Activated naive CD8-positive, alpha-beta T cell treated with anti-CD3 and anti-CD28 coated beads, Interleukin-2, amount 50 U/mL, for 24 hours (primary cell): ENCODE results near the gene KPNA2.
"Not testable (repeated sequence)": the region's sequence is repeated elsewhere in the genome, so short reads cannot be mapped to it uniquely, and the experiment has no call there.

ENCODE experiments used
- ATAC-seq: fragments of 150-1000 bp; cut with Tn5 transposase; one replicate; pipeline ENCODE4 v1.10.0; 2021
- DNase-seq: peaks from one replicate; pipeline ENCODE4 v3.0.0; 2021
- H3K27ac Mint-ChIP-seq: one replicate; pipeline ENCODE4 v1.8.0; 2021; ENCODE audit warnings: mild to moderate bottlenecking, mixed read lengths
- H3K27me3 Mint-ChIP-seq: one replicate; pipeline ENCODE4 v1.8.0; 2021; ENCODE audit warnings: mixed read lengths
- H3K36me3 Mint-ChIP-seq: one replicate; pipeline ENCODE4 v1.8.0; 2021; ENCODE audit warnings: low read depth, mixed read lengths
- H3K4me1 Mint-ChIP-seq: one replicate; pipeline ENCODE4 v1.8.0; 2021; ENCODE audit warnings: mixed read lengths
- H3K4me3 Mint-ChIP-seq: one replicate; pipeline ENCODE4 v1.8.0; 2021; ENCODE audit warnings: mild to moderate bottlenecking, moderate library complexity, mixed read lengths
- H3K9me3 Mint-ChIP-seq: one replicate; pipeline ENCODE4 v1.8.0; 2021; ENCODE audit warnings: mixed read lengths

The KPNA2 gene

DNA sequence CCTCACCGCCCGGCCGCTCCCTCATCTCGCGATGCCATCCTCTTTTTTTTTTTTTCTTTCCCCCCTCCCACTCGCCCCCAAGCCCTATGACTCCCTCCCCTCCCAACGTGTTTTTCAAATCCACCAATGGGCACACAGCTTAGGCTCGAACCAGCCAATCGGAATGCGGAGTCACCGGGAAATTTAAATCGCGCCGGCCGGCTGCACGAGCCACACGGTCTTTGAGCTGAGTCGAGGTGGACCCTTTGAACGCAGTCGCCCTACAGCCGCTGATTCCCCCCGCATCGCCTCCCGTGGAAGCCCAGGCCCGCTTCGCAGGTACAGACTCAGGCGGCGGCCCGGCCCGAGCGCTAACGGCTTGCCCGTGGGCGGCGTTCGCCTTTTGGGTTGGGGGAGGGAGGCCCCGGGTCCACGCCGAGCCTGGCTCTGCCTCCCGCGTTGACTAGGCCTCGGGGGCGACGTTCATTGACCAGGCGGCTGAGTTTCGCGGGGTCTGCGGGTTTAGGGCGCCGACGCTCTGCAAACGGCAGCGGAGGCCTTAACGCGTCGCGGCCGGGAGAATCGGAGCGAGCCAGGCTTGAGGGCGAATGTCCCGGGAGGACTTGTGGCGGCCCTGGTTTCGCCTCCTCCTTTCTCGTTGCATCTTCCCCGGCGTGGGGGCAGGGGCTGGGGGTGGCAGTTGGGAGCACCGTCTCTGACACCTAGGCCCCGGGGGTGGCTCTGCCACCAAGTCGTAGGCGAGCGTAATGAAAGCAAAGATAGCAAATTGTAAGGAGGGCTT is at the start of gene KPNA2:
KPNA2 (plus strand) TSS at position 213 of the 781 bp plus-strand sequence. CDS start 1,398 bp downstream, outside the sequence.
- H3K27me3 Mint-ChIP-seq: peaks cover 2% of the 10 kb centered on the region
- peaks cover 25% of the 10 kb centered on the region for H3K4me1 Mint-ChIP-seq
- peaks cover 42% of the 10 kb centered on the region for H3K36me3 Mint-ChIP-seq
- ATAC-seq: peak; percentile 92
- peak; percentile 88 for DNase-seq
- peak within 1 kb of the TSS; percentile 93 for H3K27ac Mint-ChIP-seq
- H3K4me3 Mint-ChIP-seq: peak within 1 kb of the TSS; percentile 94
- H3K9me3 Mint-ChIP-seq: no peaks in the 10 kb centered on the region

DNA sequence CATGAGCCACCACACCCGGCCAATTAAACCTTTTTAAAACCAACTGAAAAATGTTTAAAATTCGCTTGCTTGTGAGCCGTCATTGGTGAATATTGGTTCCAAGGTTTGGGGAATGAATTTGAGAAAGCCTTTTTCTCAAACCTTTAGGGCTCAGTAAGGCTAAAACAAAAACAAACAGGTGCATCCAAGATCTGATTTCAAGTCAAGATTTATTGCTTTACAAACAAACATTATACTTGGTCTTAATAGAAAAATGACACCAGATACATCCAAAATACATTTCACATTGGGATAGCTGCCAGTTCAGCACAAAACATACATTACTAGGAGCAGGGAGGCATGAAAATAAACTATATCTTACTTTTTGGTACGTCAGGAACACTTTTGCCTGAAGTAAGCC is 44.6 kb upstream of the KPNA2 start:
- no peaks in the 10 kb centered on the region for H3K9me3 Mint-ChIP-seq
- H3K4me1 Mint-ChIP-seq: peaks cover 35% of the 10 kb centered on the region
- no peak overlapping the region for H3K4me3 Mint-ChIP-seq
- H3K36me3 Mint-ChIP-seq: peaks cover 5% of the 10 kb centered on the region
- no peak for ATAC-seq
- H3K27me3 Mint-ChIP-seq: peaks cover 11% of the 10 kb centered on the region
- no peak overlapping the region for H3K27ac Mint-ChIP-seq
- no peak for DNase-seq

DNA sequence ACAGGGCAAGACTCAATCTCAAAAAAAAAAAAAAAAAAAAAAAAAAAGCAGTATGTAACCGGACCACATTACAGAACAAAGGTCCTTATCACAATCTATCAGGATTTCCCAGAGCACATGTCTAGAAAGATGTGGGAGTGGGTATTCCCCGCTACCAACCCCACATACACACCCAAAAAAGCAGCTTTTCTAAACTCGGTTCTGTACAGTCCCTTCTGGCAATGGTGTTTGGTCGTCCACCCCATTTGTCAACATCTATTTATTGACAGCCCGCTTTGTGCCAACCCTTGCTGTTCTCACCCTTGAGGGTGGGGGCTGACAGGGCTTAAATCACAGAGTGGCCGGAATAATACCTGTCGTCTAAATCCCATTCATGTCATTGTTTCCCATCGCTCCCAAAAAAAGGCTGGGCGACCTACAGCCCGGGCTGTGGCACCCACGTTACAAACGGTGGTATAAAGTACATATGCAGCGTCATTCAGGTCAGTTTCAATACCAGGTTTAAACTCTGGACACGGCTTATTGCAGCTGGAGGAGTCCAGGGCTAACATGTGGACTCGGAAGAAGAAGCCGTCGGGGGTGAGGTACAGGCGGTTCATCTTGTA is 42.9 kb upstream of the KPNA2 start:
- Mint-ChIP-seq H3K9me3 (no peaks in the 10 kb centered on the region), H3K4me1 (peaks cover 43% of the 10 kb centered on the region), H3K27ac (peak overlapping the region; percentile 91), H3K4me3 (peak overlapping the region; percentile 93), H3K36me3 (peaks cover 5% of the 10 kb centered on the region), H3K27me3 (peaks cover 21% of the 10 kb centered on the region)
- no peak for ATAC-seq
- peak; percentile 18 for DNase-seq

DNA sequence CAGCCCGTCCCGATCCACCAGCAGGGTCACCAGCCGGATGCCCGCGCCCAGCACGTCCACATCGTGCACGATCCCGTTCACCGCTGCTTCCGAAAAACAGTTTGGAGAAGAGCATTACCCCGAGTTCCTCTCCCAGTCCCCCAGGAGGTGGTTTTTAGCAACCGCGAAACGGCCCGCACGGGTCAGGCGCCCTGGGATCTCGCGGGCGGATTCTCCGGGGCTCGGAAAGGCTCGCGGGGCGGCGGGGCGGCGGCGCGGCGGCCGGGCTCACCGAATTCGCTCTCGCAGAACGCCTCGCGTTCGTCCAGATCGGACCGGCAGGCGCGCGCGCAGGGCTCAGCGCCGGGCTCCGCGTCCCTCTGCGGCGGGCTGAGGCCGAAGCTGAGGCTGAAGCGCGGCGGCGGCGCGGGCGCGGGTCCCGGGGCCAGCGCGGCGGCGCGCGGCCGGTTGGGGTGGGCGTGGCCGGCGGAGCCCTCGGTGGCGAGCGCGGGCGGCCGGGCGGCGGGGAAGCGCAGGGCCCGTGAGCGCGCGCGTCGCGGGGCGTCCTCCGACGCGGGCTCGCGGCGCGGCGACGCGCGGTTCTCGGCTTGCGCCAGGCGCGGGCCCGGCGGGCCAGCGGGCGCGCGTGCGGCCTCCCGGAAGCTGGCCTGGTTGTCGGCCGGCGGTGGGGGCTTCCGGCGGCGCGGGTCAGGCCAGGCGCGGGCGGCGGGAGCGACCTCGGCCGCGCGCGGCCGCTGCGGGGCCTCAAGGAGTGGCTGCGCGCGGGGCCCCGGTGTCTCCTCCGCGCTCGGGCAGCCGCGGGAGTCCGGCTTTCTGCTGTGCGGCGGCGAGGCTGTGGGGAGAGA is 42.2 kb upstream of the KPNA2 start:
- Mint-ChIP-seq H3K36me3 (peaks cover 5% of the 10 kb centered on the region), H3K4me1 (peaks cover 43% of the 10 kb centered on the region), H3K9me3 (no peaks in the 10 kb centered on the region), H3K27ac (peak overlapping the region; percentile 91), H3K27me3 (peaks cover 23% of the 10 kb centered on the region), H3K4me3 (peak overlapping the region; percentile 93)
- DNase-seq: peak; percentile 84
- peak; percentile 79 for ATAC-seq

DNA sequence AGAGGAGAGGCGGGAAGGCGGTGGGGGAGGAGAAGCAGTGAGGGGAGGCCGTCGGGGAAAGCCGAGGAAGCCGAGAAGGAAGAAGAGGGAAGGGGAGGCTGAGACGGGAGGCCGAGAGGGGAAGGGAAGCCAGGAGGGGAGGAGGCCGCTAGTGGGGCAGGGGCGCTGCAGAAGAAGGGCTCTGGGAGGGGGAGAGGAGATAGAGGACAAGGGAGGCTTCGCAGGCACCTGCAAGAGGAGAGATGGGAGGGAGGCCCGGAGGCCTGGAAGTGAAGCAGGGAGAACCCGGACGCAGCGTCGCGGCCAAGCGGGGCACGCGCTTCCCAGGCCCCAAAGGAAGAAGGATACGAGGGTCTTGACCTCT is 41.6 kb upstream of the KPNA2 start:
- Mint-ChIP-seq H3K27me3 (peaks cover 23% of the 10 kb centered on the region), H3K27ac (peak overlapping the region; percentile 48), H3K4me1 (peaks cover 43% of the 10 kb centered on the region), H3K36me3 (peaks cover 5% of the 10 kb centered on the region), H3K4me3 (peak overlapping the region; percentile 85), H3K9me3 (no peaks in the 10 kb centered on the region)
- no peak for DNase-seq
- no peak for ATAC-seq

DNA sequence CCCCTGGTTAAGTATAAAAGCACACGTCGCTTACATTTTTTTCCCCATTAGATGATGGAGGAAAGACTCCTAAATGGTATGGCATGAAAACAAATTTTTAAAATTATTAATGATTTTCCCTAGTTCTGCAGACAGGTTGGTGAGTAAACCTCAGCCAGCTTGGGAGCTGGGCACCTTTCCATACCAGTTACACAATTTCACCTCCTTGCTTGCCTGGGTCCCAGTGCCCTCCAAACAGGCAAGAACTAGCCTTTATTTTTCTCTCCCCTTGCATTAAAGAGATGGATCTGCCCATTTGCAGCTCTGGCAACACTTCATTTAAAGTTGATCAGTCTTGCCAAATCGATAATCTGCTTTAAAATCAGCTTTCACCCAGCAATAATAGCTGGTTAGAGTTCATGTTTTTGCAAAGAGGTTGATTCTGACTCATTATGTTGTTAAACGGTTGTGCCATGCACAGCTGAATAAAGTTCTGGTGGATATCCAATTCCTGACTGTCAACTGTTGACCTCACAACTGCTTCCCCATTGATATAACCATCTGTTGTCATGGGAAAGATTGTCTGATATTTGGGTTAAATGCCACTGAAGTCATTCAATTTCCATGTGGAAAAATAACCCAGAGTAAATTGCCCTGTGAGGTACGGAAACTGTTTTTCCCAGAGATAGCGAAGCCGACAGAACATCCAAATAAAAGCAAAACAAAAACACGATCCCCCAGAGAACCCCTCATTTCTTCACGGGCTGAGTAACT is 40.5 kb upstream of the KPNA2 start:
- ATAC-seq (no peak), DNase-seq (no peak)
- H3K36me3 Mint-ChIP-seq: peaks cover 5% of the 10 kb centered on the region
- peaks cover 23% of the 10 kb centered on the region for H3K27me3 Mint-ChIP-seq
- H3K9me3 Mint-ChIP-seq: no peaks in the 10 kb centered on the region
- H3K4me1 Mint-ChIP-seq: peaks cover 43% of the 10 kb centered on the region
- H3K27ac Mint-ChIP-seq: peak overlapping the region; percentile 48
- peak overlapping the region; percentile 85 for H3K4me3 Mint-ChIP-seq

DNA sequence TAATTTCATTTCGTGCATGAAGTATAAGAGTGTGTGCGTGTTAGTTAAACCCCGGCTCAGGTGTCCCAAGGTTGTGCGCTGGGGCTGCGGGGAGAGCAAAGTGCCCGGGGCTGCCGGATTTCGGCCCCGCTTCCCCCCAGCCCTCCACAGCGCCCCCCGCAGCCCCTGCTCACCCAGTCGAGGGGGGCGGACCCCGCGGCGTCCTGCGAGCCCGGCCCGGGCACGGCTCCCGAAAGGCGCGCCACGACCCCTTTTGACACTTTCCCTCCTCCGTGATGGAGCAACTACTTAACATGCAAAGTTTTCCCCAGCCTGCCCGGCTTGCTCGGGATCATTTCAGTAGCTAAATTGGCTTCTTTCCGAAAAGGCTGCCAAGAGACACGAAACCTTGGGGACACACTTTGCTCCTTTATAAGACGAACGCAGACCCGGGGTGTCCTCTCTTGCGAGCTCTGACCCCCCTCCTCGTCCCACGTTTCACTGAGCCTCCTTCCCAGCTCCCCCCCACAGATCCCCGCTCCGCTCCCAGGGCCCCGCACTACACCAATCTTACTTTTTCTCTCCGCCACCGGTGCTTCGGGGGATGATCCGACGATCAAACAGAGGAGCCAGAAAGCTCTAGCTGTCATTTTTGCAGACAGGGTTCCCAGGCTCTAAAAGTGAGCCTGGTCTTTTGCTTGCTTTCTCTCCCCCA is 39.8 kb upstream of the KPNA2 start:
- peaks cover 5% of the 10 kb centered on the region for H3K36me3 Mint-ChIP-seq
- H3K4me1 Mint-ChIP-seq: peaks cover 43% of the 10 kb centered on the region
- peak overlapping the region; percentile 53 for H3K27ac Mint-ChIP-seq
- DNase-seq (peak; percentile 29), ATAC-seq (no peak)
- peak overlapping the region; percentile 85 for H3K4me3 Mint-ChIP-seq
- no peaks in the 10 kb centered on the region for H3K9me3 Mint-ChIP-seq
- peaks cover 23% of the 10 kb centered on the region for H3K27me3 Mint-ChIP-seq

DNA sequence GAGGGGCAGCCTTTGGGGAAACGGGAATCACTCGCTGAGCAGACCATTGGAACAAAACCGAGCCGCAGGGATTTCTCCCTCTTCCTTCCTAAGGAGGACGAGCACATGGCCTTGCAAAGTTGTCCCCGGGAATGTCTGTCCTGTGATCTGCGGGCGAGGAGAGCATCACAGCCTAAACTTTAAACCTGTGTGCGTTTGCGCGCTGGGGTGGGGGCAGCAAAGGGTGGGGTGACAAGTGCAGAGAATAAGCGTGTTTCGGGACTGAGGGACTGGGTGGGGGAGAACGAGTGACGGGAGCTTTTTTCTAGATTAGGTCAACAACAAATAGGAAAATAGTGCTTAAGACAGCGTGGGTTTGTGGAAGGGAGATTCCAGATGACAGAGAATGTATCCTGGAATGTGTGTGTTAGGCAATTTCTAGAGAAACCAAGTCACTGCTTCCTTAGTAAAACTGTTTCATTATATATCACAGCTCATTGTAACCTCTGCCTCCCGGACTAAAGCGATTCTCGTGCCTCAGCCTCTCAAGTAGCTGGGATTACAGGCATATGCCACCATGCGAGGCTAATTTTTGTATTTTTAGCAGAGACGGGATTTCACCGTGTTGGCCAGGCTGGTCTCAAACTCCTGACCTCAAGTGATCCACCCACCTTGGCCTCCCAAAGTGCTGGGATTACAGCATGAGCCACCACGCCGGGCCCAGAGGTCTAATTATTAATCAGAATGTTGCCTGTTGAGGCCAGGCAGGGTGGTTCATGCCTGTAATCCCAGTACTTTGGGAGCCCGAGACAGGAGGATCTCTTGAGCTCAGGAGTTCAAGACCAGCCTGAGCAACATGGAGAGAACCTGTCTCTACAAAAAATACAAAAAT is 39.0 kb upstream of the KPNA2 start, which contains the start of gene C17orf58:
C17orf58 (minus strand) TSS at position 169 of the 871 bp plus-strand sequence. CDS start 271 bp downstream, outside the sequence.
- peak; percentile 18 for ATAC-seq
- not testable (repeated sequence) for H3K9me3 Mint-ChIP-seq, H3K36me3 Mint-ChIP-seq
- Mint-ChIP-seq H3K27me3 (peaks cover 23% of the 10 kb centered on the region), H3K4me3 (peak within 1 kb of the TSS; percentile 85), H3K4me1 (peaks cover 42% of the 10 kb centered on the region), H3K27ac (peak within 1 kb of the TSS; percentile 53)
- DNase-seq: peak; percentile 41

DNA sequence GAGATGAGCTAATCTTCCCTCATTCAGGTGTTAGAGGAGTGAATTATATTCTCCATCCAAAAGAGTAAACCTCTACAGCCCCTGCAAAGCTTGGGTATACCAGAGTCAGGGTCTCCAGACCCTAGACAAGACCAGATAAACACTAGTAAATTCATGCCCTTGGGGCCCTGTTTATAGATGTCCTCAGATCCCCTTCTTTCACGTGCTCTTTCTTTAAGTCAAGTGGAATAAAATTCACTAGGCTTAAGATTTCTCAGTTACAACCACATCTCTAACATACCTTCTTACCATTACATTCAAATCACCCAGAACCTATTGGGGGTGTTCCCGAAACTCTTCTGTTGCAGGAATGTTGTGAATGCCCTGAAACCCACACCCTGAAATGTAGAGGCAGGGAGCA is 37.1 kb upstream of the KPNA2 start:
- no peak overlapping the region for H3K4me3 Mint-ChIP-seq
- ATAC-seq (no peak), DNase-seq (no peak)
- peaks cover 23% of the 10 kb centered on the region for H3K27me3 Mint-ChIP-seq
- no peak overlapping the region for H3K27ac Mint-ChIP-seq
- no peaks in the 10 kb centered on the region for H3K36me3 Mint-ChIP-seq
- peaks cover 27% of the 10 kb centered on the region for H3K4me1 Mint-ChIP-seq
- no peaks in the 10 kb centered on the region for H3K9me3 Mint-ChIP-seq

DNA sequence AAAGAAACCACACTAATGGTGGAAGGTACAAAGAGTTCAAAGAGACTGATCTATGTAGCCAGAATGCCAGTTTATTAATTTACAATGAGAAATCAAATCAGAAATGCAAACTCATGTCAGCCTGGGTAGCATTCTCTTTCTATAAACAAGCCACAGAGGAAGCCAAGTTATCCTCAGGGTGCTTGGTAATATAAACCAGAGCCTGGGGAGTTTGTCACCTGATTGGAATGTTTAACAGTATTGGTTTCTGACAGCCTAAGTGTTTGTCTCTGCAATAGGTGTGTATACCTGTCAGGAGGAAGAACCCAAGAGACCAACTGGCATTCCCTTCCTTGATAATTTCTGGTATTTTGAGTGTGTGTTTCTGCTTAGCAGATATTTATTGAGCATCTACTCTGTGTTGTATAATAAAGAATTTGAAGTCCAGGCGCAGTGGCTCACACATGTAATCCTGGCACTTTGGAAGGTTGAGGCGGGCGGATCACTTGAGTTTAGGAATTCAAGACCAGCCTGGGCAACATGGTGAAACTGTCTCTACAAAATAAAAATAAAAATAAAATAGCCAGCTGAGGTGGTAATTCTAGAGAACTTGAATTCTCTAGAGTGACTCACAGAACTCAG is 36.1 kb upstream of the KPNA2 start:
- no peak overlapping the region for H3K4me3 Mint-ChIP-seq
- H3K36me3 Mint-ChIP-seq: no peaks in the 10 kb centered on the region
- H3K4me1 Mint-ChIP-seq: peaks cover 22% of the 10 kb centered on the region
- DNase-seq (no peak), ATAC-seq (no peak)
- H3K9me3 Mint-ChIP-seq: no peaks in the 10 kb centered on the region
- no peak overlapping the region for H3K27ac Mint-ChIP-seq
- H3K27me3 Mint-ChIP-seq: peaks cover 23% of the 10 kb centered on the region

DNA sequence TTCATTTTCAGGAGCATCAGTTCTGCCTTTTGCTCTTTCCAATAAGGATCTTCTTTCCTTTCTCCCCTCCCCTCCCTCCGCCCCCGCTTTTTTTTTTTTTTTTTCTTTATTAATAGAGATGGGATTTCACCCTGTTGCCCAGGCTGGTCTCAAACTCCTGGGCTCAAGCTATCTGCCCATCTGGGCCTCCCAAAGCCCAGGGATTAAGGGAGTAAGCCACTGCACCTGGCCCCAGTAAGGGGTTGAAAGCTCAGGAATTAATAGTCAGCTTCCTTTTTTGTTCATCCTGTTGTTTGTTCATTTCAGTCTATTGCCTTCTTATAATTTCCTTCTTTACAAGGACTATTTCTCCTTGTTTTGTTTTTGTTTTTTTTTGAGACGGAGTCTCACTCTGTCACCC is 31.3 kb upstream of the KPNA2 start:
- DNase-seq: no peak
- Mint-ChIP-seq H3K9me3 (no peaks in the 10 kb centered on the region), H3K36me3 (no peaks in the 10 kb centered on the region), H3K27ac (no peak overlapping the region), H3K4me3 (no peak overlapping the region), H3K27me3 (no peaks in the 10 kb centered on the region), H3K4me1 (no peaks in the 10 kb centered on the region)
- no peak for ATAC-seq

DNA sequence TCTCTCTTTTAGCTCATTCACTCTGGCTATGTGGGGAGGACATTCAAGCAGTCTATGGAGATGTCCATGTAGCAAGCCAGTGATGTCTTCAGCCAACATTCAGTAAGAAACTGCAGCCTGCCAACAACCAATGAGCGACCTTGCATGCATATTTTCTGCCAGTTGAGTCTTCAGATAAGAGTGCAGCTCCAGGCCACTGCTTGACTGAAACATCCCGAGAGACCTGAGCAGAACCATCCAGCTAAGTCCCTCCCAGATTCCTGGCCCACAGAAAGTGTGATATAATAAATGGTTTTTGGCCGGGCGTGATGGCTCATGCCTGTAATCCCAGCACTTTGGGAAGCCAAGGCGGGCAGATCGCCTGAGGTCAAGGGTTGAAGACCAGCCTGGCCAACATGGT is 28.7 kb upstream of the KPNA2 start:
- H3K9me3 Mint-ChIP-seq: no peaks in the 10 kb centered on the region
- peaks cover 5% of the 10 kb centered on the region for H3K4me1 Mint-ChIP-seq
- peaks cover 1% of the 10 kb centered on the region for H3K27me3 Mint-ChIP-seq
- DNase-seq (no peak), ATAC-seq (no peak)
- no peak overlapping the region for H3K27ac Mint-ChIP-seq
- no peak overlapping the region for H3K4me3 Mint-ChIP-seq
- no peaks in the 10 kb centered on the region for H3K36me3 Mint-ChIP-seq
